ENCODE data around the gene HRK.

DNA sequence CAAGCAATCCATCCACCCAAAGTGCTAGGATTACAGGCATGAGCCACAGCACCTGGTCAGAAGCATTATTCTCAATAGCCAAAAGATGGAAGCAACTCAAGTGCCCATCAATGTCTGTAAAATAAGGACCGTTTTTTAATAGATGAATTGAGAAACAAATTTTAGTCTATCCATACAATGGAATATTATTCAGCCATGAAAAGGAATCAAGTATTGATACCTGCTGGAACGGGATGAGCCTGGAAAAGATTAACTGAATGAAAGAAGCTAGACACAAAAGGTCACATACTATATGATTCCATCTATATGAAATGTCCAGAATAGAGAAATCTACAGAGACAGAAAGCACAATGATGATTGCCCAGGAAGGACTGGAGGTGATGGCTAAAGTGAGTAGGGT lies 20.4 kb upstream of the HRK start:
- TF ChIP-seq, protein P1, sequence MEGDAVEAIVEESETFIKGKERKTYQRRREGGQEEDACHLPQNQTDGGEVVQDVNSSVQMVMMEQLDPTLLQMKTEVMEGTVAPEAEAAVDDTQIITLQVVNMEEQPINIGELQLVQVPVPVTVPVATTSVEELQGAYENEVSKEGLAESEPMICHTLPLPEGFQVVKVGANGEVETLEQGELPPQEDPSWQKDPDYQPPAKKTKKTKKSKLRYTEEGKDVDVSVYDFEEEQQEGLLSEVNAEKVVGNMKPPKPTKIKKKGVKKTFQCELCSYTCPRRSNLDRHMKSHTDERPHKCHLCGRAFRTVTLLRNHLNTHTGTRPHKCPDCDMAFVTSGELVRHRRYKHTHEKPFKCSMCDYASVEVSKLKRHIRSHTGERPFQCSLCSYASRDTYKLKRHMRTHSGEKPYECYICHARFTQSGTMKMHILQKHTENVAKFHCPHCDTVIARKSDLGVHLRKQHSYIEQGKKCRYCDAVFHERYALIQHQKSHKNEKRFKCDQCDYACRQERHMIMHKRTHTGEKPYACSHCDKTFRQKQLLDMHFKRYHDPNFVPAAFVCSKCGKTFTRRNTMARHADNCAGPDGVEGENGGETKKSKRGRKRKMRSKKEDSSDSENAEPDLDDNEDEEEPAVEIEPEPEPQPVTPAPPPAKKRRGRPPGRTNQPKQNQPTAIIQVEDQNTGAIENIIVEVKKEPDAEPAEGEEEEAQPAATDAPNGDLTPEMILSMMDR (conservative IDR thresholded peaks at IDR 0.05): no peak
- no peak for TF ChIP-seq EZH2 (IDR thresholded peaks at IDR 0.05; ENCODE audit: low read depth)

Measured in PC-9 (cell line).